HCT116 (cell line): Measurements from ENCODE around the gene JADE1. TPM values are rescaled to one million over a fixed set of nuclear protein-coding genes. Genes with fewer than 3 reads are reported as not detected.

Source experiments
- ATAC-seq: fragments of 200-7000 bp; cut with Tn5 transposase; 2 replicates; pipeline ENCODE4 v1.9.1; 2020; ENCODE audit warnings: mild to moderate bottlenecking, moderate library complexity
- BruUV-seq: library from RNA; stranded (reverse); fragments of 400-500 nt; replicated peaks from 2 replicates; lab custom pipeline; 2021; lab: Mats Ljungman, UMichigan
- CTCF ChIA-PET: fragments of 300-600 bp; sonication (Branson Sonifier 250); formaldehyde crosslinking; loops from one replicate; lab custom pipeline; 2021; ENCODE audit warnings: antibody characterized with exemption; lab: Charles Lee
- POLR2A ChIA-PET: fragments of 300-600, 350-600 bp; sonication (Branson Sonifier 250); formaldehyde crosslinking; loops from one replicate; lab custom pipeline; 2021; ENCODE audit warnings: antibody characterized with exemption; lab: Charles Lee
- RAD21 ChIA-PET, 2 experiments: fragments of 300-600 bp; sonication (Branson Sonifier 250); formaldehyde crosslinking; loops; one replicate each; lab custom pipeline; 2023; ENCODE audit warnings: low total read pairs in 2 of 2; ENCODE audit not compliant: uncharacterized antibody in 2 of 2, unreplicated experiment in 2 of 2, low non-redundant PET in 1 of 2; lab: Charles Lee
- DNase-seq: peaks from one replicate; pipeline ENCODE4 v3.0.0-alpha.2; 2010; ENCODE audit warnings: low read depth, low spot score
- H2AFZ ChIP-seq: fragments of 200-600 bp; shearing (Covaris generic), sonication (generic); 2 replicates; pipeline ENCODE4 v1.6.1; 2017; ENCODE audit warnings: low read depth, mixed run types, mixed read lengths, antibody characterized with exemption, low read length; ENCODE audit not compliant: poor library complexity, severe bottlenecking
- H3K27ac ChIP-seq: 2 replicates; pipeline ENCODE4 v1.5.1; 2012; ENCODE audit warnings: low read depth, low read length
- H3K27me3 ChIP-seq: fragments of 200-600 bp; sonication (generic); 2 replicates; pipeline ENCODE4 v1.6.1; 2016; ENCODE audit warnings: mixed run types, low read length, mixed read lengths; ENCODE audit not compliant: insufficient read depth
- H3K36me3 ChIP-seq, 2 experiments: fragments of 200-500 bp in 1 of 2; fragments of 200-600 bp in 1 of 2; sonication (Bioruptor generic) in 1 of 2; sonication (generic) in 1 of 2; 2 replicates each; pipeline versions ENCODE4 v1.5.1 to v1.6.1; 2014 to 2016; ENCODE audit warnings: low read length in 2 of 2, inconsistent platforms in 1 of 2, mixed read lengths in 1 of 2, mixed run types in 1 of 2; ENCODE audit not compliant: insufficient read depth in 2 of 2, control insufficient read depth in 1 of 2
- H3K4me1 ChIP-seq, 2 experiments: fragments of 200-600 bp in 1 of 2; sonication (generic) in 1 of 2; 2 replicates each; pipeline versions ENCODE4 v1.5.1 to v1.6.1; 2012 to 2017; ENCODE audit warnings: low read length in 2 of 2, inconsistent platforms in 1 of 2, mild to moderate bottlenecking in 1 of 2, mixed read lengths in 1 of 2, mixed run types in 1 of 2, moderate library complexity in 1 of 2; ENCODE audit not compliant: insufficient read depth in 2 of 2, control insufficient read depth in 1 of 2
- H3K4me2 ChIP-seq: fragments of 200-600 bp; sonication (generic); 2 replicates; pipeline ENCODE4 v1.6.1; 2017; ENCODE audit warnings: mixed run types, low read length, mixed read lengths
- H3K4me3 ChIP-seq, 2 experiments: fragments of 200-600 bp in 1 of 2; sonication (generic) in 1 of 2; replicated peaks in 1 of 2; 2 replicates each; pipeline ENCODE4 v1.5.1; 2011 to 2016; ENCODE audit warnings: low read length in 2 of 2, control low read depth in 1 of 2, low read depth in 1 of 2, mild to moderate bottlenecking in 1 of 2, mixed read lengths in 1 of 2, mixed run types in 1 of 2
- H3K79me2 ChIP-seq: fragments of 200-600 bp; sonication (generic); 2 replicates; pipeline ENCODE4 v1.6.1; 2017; ENCODE audit warnings: mild to moderate bottlenecking, mixed run types, low read length, moderate library complexity, mixed read lengths; ENCODE audit not compliant: insufficient read depth
- H3K9ac ChIP-seq: fragments of 200-600 bp; sonication (generic); 2 replicates; pipeline ENCODE4 v1.6.1; 2016; ENCODE audit warnings: low read length, mixed read lengths
- H3K9me2 ChIP-seq: fragments of 200-600 bp; sonication (generic), shearing (Covaris generic); 2 replicates; pipeline ENCODE4 v1.6.1; 2017; ENCODE audit warnings: mixed run types, mild to moderate bottlenecking, moderate library complexity; ENCODE audit not compliant: insufficient read depth
- H3K9me3 ChIP-seq, 2 experiments: fragments of 200-500 bp in 1 of 2; fragments of 200-600 bp in 1 of 2; sonication (Bioruptor generic) in 1 of 2; sonication (generic) in 1 of 2; 2 replicates each; pipeline ENCODE4 v1.6.1; 2014 to 2017; ENCODE audit warnings: low read length in 2 of 2, mixed read lengths in 2 of 2, inconsistent platforms in 1 of 2, low read depth in 1 of 2, mild to moderate bottlenecking in 1 of 2, mixed run types in 1 of 2, moderate library complexity in 1 of 2; ENCODE audit not compliant: control insufficient read depth in 1 of 2, insufficient read depth in 1 of 2
- H4K20me1 ChIP-seq: fragments of 200-600 bp; sonication (generic), shearing (Covaris generic); 2 replicates; pipeline ENCODE4 v1.6.1; 2017; ENCODE audit warnings: mixed run types, mild to moderate bottlenecking, moderate library complexity; ENCODE audit not compliant: insufficient read depth
- ATF3 ChIP-seq: IDR thresholded peaks from 2 replicates; pipeline ENCODE4 v1.6.1; 2012
- EGR1 ChIP-seq: IDR thresholded peaks from 2 replicates; pipeline ENCODE4 v1.6.1; 2012; ENCODE audit warnings: low read depth
- EZH2 ChIP-seq: fragments of 200-600 bp; sonication (generic); IDR thresholded peaks from 2 replicates; pipeline ENCODE4 v1.6.1; 2017; ENCODE audit warnings: antibody characterized with exemption, mixed run types
- FOSL1 ChIP-seq: IDR thresholded peaks from 2 replicates; pipeline ENCODE4 v1.6.1; 2012; ENCODE audit warnings: low read depth
- MAX ChIP-seq: IDR thresholded peaks from 2 replicates; pipeline ENCODE4 v1.6.1; 2012
- POLR2A ChIP-seq: IDR thresholded peaks from 2 replicates; pipeline ENCODE4 v1.7.0; 2011; ENCODE audit warnings: borderline replicate concordance; ENCODE audit not compliant: insufficient read depth, insufficient read length; ENCODE audit errors: extremely low read depth
- RAD21 ChIP-seq: IDR thresholded peaks from 2 replicates; pipeline ENCODE4 v1.6.1; 2012; ENCODE audit warnings: low read depth, mild to moderate bottlenecking
- REST ChIP-seq: IDR thresholded peaks from 2 replicates; pipeline ENCODE4 v1.6.1; 2012; ENCODE audit warnings: low read depth
- SRF ChIP-seq: IDR thresholded peaks from 2 replicates; pipeline ENCODE4 v1.6.1; 2012; ENCODE audit warnings: low read depth
- ZNF274 ChIP-seq: fragments of 200-500 bp; sonication (Bioruptor generic); IDR thresholded peaks from 2 replicates; pipeline ENCODE4 v1.6.1; 2014; ENCODE audit warnings: mild to moderate bottlenecking, low read depth, low read length, inconsistent platforms
- intact Hi-C: fragments of 100-400 bp; cut with micrococcal nuclease; formaldehyde crosslinking; loops from 2 replicates; pipeline ENCODE4 v1.10.0; 2022
- total RNA-seq: library from RNA; stranded (reverse); gene quantifications from one replicate; pipeline ENCODE4 v1.2.1, GENCODE V29; 2021; ENCODE audit not compliant: unreplicated experiment

Gene JADE1
- total RNA-seq, 1 experiment from 2014 or later = 26.5 TPM

GRCh38 chr4:128802680-128803628 is 6.5 kb upstream of the JADE1 start:
- H3K9me2 ChIP-seq = no peaks in the 10 kb centered on the region
- no peak overlapping the region for H2AFZ ChIP-seq
- H3K9ac ChIP-seq = no peak overlapping the region
- H3K27ac ChIP-seq = no peak overlapping the region
- intact Hi-C loops = loop anchor here (10.0 kb wide), 1 partner anchor 608 kb away; no protein-coding TSS in a partner anchor
- DNase-seq (no peak), ATAC-seq (no peak)
- H3K36me3 ChIP-seq = no peaks in the 10 kb centered on the region
- no peak overlapping the region for H3K4me2 ChIP-seq
- H3K79me2 ChIP-seq = no peaks in the 10 kb centered on the region
- BruUV-seq = no TSS peak
- H3K27me3 ChIP-seq = no peaks in the 10 kb centered on the region
- POLR2A ChIA-PET = no interaction called here
- H4K20me1 ChIP-seq = no peaks in the 10 kb centered on the region
- TF ChIP-seq ATF3 (no peak), EZH2 (no peak), REST (no peak), FOSL1 (no peak), MAX (no peak), EGR1 (no peak), POLR2A (no peak), RAD21 (no peak), SRF (no peak), ZNF274 (no peak)
- no peaks in the 10 kb centered on the region for H3K9me3 ChIP-seq
- no peak overlapping the region for H3K4me3 ChIP-seq
- RAD21 ChIA-PET = no interaction called here
- CTCF ChIA-PET = no interaction called here
- H3K4me1 ChIP-seq = no peaks in the 10 kb centered on the region
